ENCODE data around the gene GPR119.
A peak's percentile ranks its signal among the peaks of the same experiment; 100 is the strongest.

Gene GPR119

DNA sequence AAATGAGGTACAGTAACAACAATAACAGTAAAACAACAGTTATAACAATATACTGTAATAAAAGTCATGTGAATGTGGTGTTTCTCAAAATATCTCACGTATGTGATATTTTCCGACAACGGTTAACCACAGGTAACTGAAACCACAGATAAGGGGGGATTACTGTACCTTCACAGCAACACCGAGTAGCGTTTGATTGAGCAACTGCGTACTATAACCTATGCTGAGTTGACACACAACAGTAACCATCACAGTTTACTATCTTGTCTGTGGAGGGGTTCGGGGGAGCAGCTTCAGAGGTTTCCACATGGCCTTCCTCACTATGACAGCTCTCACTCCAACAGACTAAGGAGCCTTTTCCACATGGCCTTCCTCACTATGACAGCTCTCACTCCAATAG lies 29.7 kb upstream of the GPR119 start:
- TF ChIP-seq, protein P1, sequence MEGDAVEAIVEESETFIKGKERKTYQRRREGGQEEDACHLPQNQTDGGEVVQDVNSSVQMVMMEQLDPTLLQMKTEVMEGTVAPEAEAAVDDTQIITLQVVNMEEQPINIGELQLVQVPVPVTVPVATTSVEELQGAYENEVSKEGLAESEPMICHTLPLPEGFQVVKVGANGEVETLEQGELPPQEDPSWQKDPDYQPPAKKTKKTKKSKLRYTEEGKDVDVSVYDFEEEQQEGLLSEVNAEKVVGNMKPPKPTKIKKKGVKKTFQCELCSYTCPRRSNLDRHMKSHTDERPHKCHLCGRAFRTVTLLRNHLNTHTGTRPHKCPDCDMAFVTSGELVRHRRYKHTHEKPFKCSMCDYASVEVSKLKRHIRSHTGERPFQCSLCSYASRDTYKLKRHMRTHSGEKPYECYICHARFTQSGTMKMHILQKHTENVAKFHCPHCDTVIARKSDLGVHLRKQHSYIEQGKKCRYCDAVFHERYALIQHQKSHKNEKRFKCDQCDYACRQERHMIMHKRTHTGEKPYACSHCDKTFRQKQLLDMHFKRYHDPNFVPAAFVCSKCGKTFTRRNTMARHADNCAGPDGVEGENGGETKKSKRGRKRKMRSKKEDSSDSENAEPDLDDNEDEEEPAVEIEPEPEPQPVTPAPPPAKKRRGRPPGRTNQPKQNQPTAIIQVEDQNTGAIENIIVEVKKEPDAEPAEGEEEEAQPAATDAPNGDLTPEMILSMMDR (IDR thresholded peaks at IDR 0.05; ENCODE audit: control insufficient read depth, insufficient read depth, low read depth, low read length, missing control alignments), result no peak
- DNase-seq (ENCODE audit: low read depth), result no peak
- no peak overlapping the region for H3K4me3 ChIP-seq (ENCODE audit: control insufficient read depth, low read depth, low read length)

- TF ChIP-seq, protein P1 (IDR thresholded peaks at IDR 0.05; ENCODE audit: control insufficient read depth, insufficient read depth, low read depth, low read length, missing control alignments), result no peak
- no peak overlapping the region for H3K4me3 ChIP-seq (ENCODE audit: control insufficient read depth, low read depth, low read length)
- DNase-seq (ENCODE audit: low read depth), result no peak
Measured at GRCh38 chrX:130414800-130415199, 29.3 kb upstream of the GPR119 start.

GRCh38 chrX:130413415-130413814 lies 27.9 kb upstream of the GPR119 start:
- DNase-seq (ENCODE audit: low read depth), result no peak
- H3K4me3 ChIP-seq (ENCODE audit: control insufficient read depth, low read depth, low read length), result no peak overlapping the region
- TF ChIP-seq, protein P1 (IDR thresholded peaks at IDR 0.05; ENCODE audit: control insufficient read depth, insufficient read depth, low read depth, low read length, missing control alignments), result no peak

DNA sequence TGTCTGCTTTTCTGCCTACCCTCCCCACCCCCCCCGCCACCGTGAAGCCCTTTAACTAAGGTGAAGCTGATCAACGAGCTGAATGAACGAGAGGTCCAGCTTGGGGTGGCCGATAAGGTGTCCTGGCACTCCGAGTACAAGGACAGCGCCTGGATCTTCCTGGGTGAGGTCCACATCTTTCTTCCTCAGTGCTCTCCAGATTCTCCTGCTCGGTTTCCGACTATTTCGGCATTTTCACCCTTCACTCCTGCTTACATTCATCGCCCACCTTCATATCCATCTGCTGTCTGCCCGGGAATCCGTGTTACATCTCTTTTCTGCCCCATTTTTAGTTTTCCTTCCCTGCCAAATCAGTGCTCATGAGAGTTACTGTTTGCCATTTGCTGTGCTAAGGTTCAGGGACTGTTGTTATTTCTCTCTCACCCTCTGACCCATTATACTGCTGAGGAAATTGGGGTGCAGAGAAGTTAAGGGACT lies 16.8 kb upstream of the GPR119 start:
- H3K4me3 ChIP-seq (ENCODE audit: control insufficient read depth, low read depth, low read length), result peak overlapping the region; percentile 86
- TF ChIP-seq, protein P1 (IDR thresholded peaks at IDR 0.05; ENCODE audit: control insufficient read depth, insufficient read depth, low read depth, low read length, missing control alignments), result no peak
- no peak for DNase-seq (ENCODE audit: low read depth)

DNA sequence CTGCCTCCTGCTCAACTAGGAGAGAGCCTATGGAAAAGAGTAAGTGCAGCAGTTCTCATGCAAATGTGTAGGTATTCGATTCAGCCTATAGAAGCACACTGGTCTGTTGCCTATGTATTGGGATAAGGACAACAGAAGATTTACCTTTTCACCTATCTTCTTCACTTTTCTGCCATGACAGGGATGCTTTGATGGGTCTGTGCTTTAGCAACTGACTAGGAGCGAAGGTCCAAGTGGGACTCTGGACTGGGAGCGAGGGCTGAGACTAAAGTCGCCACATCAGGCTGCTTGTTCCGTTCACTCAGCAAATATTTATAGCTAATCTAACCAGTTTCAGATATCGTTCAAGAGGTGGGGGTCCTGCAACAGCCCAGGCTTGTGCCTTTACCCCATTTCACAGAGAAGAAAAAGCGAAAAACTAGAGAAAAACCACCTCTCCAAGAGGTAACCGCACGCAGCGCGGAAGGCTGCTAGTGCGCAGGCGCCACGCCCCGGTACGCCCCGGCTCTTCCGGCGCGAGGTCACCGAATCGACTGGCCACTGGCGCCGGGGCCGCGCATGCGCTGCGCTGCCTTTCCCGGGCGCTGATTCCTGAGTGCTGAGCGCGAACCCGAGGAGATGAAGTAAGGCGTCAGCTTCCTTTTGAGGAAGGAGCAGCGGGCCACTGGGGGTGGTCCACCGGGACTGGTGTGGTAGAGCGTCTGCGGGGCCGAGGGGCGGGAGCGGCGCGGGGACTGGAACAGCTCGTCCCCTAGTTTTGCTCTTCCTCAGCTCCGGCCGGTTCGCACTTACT lies 16.1 kb upstream of the GPR119 start, which contains the start of gene RBMX2:
RBMX2 (plus strand) TSS at position 573 of the 793 bp plus-strand sequence; CDS start at position 619, 46 bp downstream.
- peak within 1 kb of the TSS; percentile 86 for H3K4me3 ChIP-seq (ENCODE audit: control insufficient read depth, low read depth, low read length)
- peak; percentile 8 for DNase-seq (ENCODE audit: low read depth)

DNA sequence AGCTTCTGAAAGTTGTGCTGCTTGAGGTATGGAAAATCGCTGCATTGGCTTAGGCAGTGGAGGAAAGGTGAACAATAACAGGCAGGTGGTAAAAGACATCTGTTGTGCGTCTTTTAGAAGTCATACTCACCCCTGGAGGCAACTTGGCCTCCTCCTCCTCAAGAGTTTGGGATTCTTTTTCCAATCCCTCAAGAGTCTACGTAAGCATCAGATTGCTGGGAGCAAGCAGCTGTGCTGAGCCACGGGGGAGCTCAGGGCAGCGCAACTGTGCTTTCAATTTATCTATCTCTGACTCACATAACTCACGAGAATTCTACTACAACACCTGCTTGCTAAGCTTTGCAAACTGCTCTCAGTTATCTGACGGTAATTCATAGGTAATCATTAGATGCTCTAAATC lies 9.9 kb upstream of the GPR119 start:
- TF ChIP-seq, protein P1 (IDR thresholded peaks at IDR 0.05; ENCODE audit: control insufficient read depth, insufficient read depth, low read depth, low read length, missing control alignments), result no peak
- H3K4me3 ChIP-seq (ENCODE audit: control insufficient read depth, low read depth, low read length), result no peak overlapping the region
- no peak for DNase-seq (ENCODE audit: low read depth)

More for the DNA sequence above, 16.1 kb upstream of the GPR119 start, which contains the start of gene RBMX2:
- TF ChIP-seq, protein P1 (IDR thresholded peaks at IDR 0.05; ENCODE audit: control insufficient read depth, insufficient read depth, low read depth, low read length, missing control alignments), result no peak
